Left cardiac atrium (tissue), 4 donors: ENCODE results near the gene TP53TG5. TPM values are rescaled to one million over a fixed set of nuclear protein-coding genes. Genes with fewer than 3 reads are reported as not detected.

ENCODE experiments used
- ATAC-seq, 2 donors: fragments of 200-7000 bp; cut with Tn5 transposase; one replicate each; pipeline ENCODE4 v1.9.1; 2020; ENCODE audit warnings: mild to moderate bottlenecking in 2 of 2, moderate library complexity in 2 of 2
- DNase-seq: peaks from one replicate; pipeline ENCODE4 v3.0.0-alpha.2; 2020
- intact Hi-C, 2 donors: fragments of 100-400 bp; cut with DNase I; formaldehyde crosslinking; loops; one replicate each; pipeline versions ENCODE4 v1.14.1 to v1.15.1; 2022 to 2023
- total RNA-seq, 2 donors: library from RNA; stranded (reverse); fragmentation: NEBNext Ultra II Directional; extraction: Animal tissue kit (Norgen Biotek cat#: 25700); gene quantifications; one replicate each; pipeline ENCODE4 v1.2.1, GENCODE V29; 2021
- donor health status: DM: no; HTN: yes; CAD: no.
- donor health status: DM: no; HTN: yes; CAD: no; lungs with severe emphysema.
- donor health status: DM: yes; HTN: yes; CAD: no.
- donor health status: Dilated cardiomyopathy.

The TP53TG5 gene
- total RNA-seq, 2 donors from 2014 or later, result 0.68 to 2.0 TPM

DNA sequence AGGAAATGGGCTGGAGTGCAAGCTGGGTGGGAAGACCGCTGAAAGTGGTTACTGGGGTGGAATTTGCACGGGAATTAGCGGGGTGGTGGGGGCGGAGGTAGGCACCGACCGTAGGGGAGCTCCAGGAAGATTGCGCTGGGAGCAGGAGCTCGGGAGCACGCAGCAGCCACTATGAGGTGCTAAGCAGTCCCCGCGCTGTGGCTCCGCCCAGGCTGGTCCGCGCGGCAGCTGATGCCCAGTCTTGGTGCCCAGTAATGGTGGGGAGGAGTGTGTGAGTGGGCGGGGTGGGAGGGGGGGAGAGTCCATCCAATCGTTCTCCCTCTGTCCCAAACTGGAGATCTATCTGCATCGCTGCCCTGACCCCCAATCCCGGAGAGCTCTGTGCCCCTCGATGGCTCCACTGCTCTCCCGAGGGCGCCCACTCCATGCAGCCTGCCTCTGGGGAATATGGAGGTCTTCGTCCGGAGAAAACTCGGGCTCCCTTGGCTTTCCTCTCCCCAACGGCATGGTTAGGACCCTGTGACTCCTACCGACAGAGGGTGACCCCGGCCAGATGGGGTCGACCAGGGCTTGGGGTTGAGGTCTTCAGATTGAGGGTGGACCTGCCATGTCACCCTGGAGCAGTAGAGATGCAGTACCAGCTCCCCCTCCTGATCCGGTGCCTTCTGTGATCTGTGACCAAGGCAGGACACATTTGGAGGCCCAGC lies 5.3 kb downstream of the TP53TG5 start:
- DNase-seq (peak; percentile 56), ATAC-seq (peak; percentile 83)
- intact Hi-C loops, result loop anchor here (5.0 kb wide), 3 partner anchors 50 to 400 kb away; no protein-coding TSS in a partner anchor

DNA sequence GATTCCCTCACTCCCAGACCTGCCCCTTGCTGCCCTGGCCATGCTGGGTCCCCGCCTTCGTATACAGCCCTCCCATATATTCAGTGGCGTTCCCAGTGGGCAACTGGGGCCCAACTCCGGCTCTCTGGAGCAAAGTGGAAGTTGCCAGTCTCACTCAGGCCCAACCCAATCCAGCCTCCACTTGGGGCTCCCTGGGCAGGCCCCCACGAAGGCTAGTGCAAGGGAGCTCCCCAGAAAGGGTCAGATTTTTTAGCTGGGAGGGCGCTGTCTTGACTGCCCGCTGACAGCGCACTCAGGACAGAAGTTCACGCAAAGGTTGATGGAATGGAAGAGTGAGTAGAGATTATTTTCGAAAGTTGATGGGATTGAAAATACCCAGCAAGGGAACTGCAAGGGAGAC lies 5.9 kb downstream of the TP53TG5 start:
- no peak for ATAC-seq
- no peak for DNase-seq
- intact Hi-C loops, result loop anchor here (5.0 kb wide), 3 partner anchors 50 to 400 kb away; no protein-coding TSS in a partner anchor

DNA sequence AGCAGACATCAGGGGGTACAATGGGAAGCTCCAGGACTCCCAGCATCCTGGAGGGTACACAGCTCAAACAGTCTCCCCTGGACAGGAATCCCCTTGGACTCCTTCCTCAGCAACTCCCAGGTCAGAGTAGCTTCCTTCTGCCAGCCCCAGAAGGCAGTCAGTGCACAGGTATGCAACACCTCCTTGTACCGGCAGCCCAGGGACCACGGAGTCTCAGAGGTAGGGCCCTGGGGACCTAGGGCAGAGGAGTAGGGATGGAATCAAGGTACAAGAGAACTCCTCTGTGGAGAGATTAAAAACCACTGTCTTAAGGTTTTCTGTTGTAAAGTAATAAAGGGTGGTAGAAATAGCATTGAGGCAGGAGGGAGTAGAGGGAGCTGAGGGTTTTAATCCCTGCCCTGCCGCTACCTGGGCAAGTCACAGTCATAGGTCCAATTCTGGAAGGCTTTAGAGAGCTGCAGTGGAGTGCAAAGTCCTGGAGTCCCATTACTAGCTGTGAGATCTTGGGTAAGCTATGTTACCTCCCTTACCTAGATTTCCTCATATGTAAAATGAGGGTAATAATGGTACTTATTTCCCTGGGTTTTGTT lies 7.5 kb downstream of the TP53TG5 start:
- DNase-seq, result no peak
- no peak for ATAC-seq
- intact Hi-C loops, result loop anchor here (5.0 kb wide), 3 partner anchors 48 to 402 kb away; no protein-coding TSS in a partner anchor

DNA sequence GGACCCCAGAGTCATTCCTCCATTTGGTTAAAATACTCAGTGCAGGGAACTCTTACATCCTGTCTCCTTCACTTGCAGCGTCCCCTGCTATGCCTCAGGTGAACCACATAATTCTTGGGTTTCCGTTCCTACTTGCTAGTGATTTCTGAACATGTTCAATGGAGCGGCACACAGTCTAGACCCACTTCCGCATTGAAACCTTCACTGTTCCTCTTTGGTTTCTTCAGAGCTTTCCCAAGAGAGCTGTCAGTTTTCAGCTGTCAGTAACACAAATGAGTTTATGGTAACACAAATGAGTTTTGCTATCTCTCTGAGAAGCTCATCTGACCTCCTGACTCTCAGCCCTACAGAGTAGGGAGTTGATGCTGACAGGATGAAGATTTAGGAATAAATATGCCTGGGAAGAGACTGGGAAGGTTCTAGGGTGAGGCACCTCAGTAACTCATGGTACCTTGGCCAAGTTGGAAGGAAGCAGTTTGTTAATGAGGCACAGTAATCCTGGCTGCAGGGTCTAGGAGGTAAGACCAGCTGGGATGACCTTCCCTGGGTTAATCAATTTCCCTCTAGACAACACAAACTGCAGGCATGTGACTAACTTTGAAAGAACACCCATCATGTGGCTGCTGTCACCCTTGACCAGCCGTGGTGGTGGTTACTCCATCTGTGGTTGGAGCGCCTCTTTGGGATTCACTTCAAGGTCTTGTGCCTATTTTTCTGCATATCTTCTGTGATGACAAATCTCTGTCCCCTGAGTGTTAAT lies 9.7 kb downstream of the TP53TG5 start:
- no peak for ATAC-seq
- DNase-seq, result no peak
- intact Hi-C loops, result no loop called here

DNA sequence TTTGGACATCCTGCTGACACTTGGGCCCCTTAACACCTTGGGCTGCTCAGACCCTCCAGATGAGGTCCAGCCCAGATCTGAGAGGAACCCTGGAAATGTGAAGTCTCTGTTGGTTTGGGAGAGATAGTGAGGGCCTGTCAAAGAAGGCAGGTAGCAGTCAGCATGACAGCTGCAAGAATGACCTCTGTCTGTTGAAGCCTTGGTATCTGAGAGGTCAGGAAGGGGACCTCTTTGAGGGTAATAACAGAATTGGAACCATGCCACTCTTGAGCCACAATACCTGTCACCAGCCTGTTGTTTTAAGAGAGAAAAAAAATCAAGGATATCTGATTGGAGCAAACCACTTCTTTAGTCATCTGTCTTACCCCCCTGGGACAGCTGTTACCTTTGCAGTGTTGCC lies 11.0 kb downstream of the TP53TG5 start:
- intact Hi-C loops, result no loop called here
- ATAC-seq (no peak), DNase-seq (no peak)

DNA sequence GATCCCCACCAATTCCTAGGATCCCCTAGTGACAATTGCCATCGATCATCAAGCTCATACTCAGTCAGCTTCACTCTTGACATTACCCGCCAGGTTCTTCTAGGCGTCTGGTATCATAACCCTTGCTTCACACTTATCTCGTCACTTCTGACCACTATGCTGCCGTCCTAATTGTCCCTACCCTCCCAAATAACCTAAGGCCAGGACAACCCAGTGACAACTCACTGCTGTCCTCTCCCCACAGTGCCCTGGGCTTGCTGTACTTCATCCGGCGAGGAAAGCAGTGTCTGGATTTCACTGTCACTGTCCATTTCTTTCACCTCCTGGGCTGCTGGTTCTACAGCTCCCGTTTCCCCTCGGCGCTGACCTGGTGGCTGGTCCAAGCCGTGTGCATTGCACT lies 11.5 kb downstream of the TP53TG5 start:
- intact Hi-C loops, result no loop called here
- ATAC-seq (no peak), DNase-seq (no peak)

DNA sequence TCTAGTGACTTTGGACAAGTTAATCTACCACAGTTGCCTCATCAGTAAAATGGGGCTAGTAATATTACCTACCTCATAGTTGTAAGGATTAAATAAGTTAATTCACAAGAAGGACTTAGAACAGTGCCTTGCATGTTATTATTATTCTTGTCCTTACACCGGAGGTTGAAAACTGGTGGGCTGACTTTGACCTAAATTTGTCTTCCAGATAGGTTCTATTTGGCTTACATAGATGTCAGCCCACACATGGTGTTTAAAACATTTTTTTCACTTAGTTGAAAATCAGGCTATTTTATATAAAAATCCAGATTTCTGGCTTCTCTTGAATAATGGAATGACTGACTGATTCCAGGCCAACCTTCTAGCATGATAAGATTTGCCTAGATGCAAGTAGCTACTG lies 11.9 kb downstream of the TP53TG5 start:
- intact Hi-C loops, result no loop called here
- ATAC-seq (no peak), DNase-seq (no peak)

DNA sequence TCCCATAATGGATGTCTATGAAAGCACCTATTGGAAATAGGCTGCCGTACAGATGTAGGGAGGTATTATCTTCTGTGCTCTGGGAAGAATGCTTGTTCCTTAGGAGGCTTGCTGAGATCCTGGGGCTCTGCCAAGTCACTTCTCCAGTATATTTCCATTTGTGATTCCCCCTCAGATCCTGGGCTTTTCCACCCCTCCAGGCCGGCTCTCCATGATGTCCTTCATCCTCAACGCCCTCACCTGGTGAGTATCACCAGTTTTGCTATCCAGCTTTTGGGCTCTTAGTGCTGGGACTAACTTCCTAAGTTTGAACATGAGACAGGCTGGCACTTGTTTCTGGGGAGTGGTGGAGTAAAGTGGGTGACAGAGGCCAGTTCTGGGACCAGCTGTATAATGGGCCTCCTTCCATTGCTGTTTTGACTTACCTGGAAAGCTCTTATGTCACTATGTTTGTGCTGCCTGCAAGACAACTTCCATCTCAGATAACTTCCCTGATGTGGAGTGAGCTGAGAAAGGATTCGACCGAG lies 12.6 kb downstream of the TP53TG5 start:
- intact Hi-C loops, result no loop called here
- no peak for DNase-seq
- ATAC-seq, result no peak

DNA sequence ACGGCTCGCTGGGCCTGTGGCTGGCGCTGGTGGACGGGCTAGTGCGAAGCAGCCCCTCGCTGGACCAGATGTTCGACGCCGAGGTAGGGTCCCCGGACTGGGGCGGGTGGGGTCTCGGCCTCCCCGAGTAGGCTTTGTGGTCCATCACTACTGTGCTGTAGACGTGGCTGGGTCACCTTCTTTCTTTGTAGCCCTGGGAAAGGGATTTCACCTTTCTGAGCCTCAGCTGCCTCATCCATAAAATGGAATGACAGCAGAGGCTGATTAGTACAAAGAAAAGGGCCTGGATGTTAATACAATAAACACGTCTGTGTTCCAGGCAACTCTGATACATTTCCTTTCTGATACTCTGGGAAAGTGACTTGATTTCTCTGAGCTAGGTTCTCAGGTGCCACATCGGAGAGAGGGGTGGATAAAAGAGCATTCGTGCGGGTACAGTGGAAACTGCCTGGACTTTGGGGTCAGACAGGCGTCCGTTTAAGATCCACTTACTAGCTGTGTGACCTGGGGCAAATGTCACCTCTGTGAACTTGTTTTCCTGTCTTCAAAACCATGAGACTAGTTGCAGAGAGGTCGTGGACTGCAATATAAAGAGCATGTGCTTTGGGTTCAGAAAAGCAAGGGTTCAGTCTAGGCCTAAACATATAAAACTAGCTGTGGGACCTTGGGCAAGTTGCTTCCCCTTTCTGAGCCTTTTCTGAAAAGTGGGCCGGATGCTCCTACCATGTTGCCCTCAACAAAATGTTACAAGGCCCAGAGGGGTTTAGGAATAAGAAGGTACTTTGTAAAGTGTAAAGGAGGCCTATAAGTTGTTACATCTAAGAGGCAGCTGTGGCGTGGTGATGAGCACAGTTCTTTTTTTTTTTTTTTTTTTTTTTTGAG lies 14.3 kb downstream of the TP53TG5 start:
- DNase-seq, result no peak
- intact Hi-C loops, result no loop called here

DNA sequence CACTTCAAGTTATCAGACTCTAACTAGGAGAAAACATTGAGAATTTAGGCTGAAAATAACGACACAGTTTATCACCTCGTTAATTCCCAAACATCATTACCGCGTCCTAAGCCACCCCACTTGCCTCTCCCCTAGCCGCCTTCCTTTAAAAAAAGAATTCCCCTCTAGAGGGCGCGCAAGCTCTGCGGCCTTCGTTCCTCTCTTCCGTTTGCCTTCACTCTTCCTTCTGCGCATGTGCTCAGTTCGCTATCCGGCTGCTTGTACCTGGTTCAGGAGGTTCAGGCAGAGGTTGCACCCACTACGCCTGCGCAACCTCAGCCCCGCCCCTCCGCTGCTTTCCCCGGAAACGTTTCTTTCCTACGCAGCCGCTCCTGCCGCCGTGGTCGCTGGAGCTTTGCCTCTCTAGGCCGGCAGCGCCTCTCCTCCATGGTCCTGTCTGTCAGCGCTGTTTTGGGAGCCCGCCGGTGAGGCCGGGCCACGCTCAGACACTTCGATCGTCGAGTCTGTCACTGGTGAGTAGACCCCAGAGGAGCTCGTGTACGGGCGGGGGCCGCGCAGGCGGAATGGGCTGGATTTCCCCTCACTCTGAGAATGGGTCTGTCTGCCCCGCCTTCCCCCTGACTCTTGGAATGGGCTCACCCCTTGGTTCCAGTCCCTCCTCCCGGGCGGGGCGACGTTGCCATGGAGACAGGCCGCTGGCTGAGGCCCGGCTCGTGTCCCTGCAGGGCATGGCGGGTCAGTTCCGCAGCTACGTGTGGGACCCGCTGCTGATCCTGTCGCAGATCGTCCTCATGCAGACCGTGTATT lies 15.1 kb downstream of the TP53TG5 start, which contains the start of gene SYS1:
TSS of gene SYS1 (plus strand) at position 353 of the 807 bp plus-strand sequence. CDS start at position 729, 376 bp downstream.
- intact Hi-C loops, result no loop called here
- ATAC-seq (peak; percentile 91 to 95), DNase-seq (peak; percentile 99)

More for the DNA sequence above, 14.3 kb downstream of the TP53TG5 start:
- no peak for ATAC-seq

DNA sequence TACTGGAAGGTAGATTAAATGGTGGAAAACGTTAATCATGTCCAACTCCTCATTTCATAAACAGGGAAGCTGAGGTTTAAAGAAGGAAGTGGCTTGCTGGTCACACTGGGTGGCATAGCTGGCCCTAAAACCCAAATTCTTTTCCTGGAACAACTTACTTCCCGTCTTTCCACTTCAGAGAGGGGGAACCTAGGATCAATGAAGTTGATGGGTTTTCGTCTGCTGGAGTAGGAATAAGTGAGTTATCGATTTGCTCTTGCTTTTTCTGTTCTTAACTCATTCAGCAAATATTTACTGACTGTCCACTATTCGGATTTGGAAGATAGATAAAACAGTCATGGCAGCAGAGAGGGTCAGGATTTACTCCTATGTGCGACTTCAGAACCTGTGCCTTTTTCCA lies 16.3 kb downstream of the TP53TG5 start:
- DNase-seq (no peak), ATAC-seq (no peak)
- intact Hi-C loops, result no loop called here

DNA sequence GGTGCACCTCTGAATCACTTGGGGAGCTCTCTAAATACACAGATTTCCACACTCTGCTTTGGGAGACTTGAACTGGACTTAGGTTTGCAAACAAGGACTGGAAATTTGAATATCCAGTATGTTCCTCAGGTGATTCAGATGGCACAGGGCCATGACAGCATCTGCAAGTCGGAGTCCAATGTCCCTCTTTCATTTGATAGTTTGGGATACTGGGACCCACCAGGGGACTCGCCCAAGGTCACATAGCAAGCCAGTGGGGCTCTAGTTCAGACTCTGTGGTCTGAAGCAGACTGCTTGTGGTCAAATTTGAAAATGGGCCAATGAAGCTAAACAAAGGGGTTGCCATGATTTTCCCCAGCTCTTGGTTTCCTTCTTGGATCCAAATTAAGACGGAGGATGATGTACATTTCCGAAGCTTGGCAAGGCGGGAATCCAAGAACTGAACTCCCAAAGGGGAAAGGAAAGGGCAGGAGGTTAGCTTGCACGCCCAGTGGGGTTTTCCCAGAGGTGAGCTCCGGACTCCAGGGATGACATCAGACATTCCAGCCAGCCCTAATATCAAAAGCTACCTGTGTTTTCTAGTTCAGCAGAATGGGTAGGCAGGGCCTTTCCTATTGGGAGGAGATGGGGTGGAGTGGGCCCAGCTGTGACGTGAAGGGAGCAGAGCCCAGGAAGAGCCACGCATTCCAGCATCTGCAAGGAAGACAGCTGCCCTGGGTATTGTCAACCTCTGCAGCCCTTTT lies 18.5 kb downstream of the TP53TG5 start:
- ATAC-seq, result peak in 1 of 2 donors; percentile 0
- no peak for DNase-seq
- intact Hi-C loops, result loop anchor here in 1 of 2 donors (2.0 kb wide), 3 partner anchors 15 to 47 kb away; no protein-coding TSS in a partner anchor

DNA sequence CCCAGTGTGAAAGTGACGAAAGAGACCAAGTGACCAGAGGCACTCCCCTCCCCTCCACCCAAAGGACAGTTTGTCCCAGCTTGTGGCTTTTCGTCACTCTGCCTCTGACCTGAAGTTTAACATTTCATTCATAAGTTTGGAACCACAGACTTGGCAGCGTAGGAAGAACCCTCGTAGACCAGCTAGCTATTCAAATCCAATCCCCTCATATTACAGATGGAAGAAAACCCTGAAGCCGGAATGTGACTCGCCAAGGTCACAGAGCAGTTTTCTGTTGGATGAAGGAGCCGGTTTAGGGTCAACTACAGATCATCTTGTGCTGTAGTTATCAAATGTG lies 19.1 kb downstream of the TP53TG5 start:
- ATAC-seq, result peak; percentile 12 to 36
- intact Hi-C loops, result loop anchor here in 1 of 2 donors (2.0 kb wide), 3 partner anchors 14 to 48 kb away; no protein-coding TSS in a partner anchor
- peak; percentile 70 for DNase-seq

DNA sequence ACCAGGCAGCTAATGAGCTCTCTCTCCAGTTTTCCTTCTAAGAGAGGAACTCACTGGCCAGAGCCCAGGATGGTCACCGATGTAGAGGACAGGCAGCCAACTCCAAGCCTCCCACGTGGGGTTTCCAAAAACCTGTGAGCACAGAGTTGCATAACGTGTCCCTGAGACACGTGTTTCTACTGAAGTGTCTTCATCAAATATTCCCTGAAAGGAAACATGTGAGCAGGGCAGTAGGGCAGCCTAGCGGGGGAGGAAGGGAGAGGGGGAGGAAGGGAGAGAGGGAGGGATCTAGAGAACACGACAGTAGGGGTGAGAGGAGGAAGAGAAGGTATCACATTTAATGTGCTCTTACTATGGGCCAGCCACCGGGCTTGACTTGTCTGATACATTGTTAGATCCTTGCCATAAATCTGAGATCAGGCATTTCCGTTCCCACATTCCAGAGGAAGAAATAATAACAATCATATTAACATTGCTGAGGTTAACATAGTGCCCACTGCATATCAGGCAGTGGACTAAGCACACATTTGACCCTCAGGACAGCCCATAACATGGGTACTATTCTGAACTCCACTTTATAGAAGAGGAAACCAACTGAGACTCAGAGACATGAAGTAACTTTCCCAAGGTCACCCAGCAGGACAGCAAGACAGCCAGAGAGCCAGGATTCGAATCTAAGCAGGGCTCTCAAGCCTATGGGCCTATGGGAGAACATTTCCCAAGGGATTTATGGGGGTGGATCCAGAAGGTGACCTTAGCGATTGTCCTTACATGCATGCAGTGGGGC lies 19.6 kb downstream of the TP53TG5 start:
- DNase-seq, result peak; percentile 78
- intact Hi-C loops, result loop anchor here in 1 of 2 donors (2.0 kb wide), 3 partner anchors 14 to 48 kb away; no protein-coding TSS in a partner anchor
- ATAC-seq, result peak; percentile 41 to 60

DNA sequence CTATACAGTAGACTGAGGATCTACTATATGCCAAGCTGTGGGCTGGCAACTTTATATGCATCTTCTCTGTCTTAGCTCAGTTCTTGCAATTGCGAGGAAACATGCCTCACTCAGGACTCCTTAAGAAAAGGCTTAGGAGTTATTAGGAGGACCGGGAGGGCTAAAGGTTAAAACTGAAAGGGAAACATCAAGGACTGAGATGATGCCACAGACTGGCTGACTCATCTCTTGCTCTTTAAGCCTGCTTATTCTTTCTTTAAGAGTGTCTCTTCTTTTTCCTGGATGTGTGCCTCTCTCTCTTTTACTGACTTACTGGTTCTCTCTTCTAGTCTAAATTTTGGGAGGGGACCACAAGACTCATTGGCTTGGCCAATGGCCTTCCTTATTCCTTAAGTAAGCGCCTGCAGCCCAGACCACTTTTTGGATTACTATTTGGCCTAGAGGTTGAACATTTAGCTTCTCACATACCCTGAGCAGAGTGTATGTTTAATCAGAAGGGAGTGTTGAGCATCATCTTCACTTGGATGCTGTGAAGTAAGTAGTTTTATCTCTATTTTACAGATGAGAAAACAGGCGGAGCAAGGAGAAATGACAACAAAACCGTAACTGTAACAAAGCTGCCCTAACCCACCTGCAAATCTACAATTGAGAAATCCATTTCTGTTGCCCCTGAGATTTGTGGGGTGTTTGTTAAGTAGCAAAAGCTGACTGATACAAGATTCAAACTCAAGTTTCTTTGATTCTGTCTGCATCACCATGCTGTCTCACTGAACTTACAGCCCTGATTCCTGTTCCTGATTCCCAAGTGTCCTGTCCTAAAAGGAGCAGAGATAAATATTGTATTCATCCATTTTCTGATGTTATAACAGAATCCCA lies 22.7 kb downstream of the TP53TG5 start:
- intact Hi-C loops, result no loop called here
- no peak for DNase-seq
- no peak for ATAC-seq
